Measurements from ENCODE around the gene AKAP10.
"Not testable (repeated sequence)": the region's sequence is repeated elsewhere in the genome, so short reads cannot be mapped to it uniquely, and the experiment has no call there.

Gene AKAP10

DNA sequence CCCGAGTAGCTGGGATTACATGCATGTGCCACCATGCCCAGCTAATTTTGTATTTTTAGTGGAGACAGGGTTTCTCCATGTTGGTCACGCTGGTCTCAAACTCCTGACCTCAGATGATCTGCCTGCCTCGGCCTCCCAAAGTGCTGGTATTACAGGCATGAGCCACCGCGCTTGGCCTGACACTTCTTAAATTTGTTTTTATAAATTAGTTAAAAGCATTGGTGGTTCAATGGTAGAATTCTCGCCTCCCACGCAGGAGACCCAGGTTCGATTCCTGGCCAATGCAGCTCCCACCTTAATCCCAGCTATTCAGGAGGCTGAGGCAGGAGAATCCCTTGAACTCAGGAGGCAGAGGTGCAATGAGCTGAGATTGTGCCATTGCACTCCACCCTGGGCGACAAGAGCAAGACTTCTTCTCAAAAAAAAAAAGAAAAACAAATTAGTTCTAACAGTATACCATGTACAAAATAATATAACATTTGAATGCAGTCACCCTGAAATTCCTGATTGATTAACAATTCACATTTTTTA lies 116.9 kb downstream of the AKAP10 start:
- not testable (repeated sequence) for DNase-seq

DNA sequence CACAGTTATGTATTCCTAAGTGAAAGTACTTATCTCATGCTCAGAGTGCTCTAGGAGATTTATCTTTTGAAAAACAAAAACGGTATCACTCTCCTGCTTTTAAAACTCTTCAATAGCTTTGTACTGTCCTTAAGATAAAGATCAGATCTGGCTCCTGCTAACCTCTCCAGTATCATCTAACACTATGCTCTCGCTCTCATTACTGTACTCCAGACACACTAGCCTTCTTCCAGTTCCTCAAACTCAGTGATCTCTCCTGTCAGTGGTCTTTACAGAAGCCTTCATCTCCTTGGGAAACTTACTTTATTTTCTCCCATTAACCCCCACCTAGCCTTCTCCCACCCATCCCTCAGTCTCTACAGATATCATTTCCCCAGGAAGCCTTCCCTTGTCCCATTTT lies 120.0 kb downstream of the AKAP10 start:
- DNase-seq = no peak

Measured in right hindlimb (tissue), 1 donor.